Neural progenitor cell (in vitro differentiated cells): ENCODE measurements around the gene KIAA2012. TPM values are rescaled to one million over a fixed set of nuclear protein-coding genes. Genes with fewer than 3 reads are reported as not detected.

ENCODE experiments used
- DNase-seq: peaks from one replicate; pipeline ENCODE4 v3.0.0-alpha.2; 2016; ENCODE audit warnings: low spot score
- H2AFZ ChIP-seq: fragments of 200-600 bp; sonication (generic); replicated peaks from 2 replicates; pipeline ENCODE4 v1.6.1; 2016; ENCODE audit warnings: antibody characterized with exemption
- H3F3A ChIP-seq: fragments of 200-600 bp; sonication (generic); 2 replicates; pipeline ENCODE4 v1.6.1; 2016; ENCODE audit warnings: antibody characterized with exemption, low read depth
- H3K27ac ChIP-seq: fragments of 200-600 bp; sonication (generic); 2 replicates; pipeline ENCODE4 v1.5.1; 2016; ENCODE audit warnings: mild to moderate bottlenecking
- H3K27me3 ChIP-seq: fragments of 200-600 bp; sonication (generic); 2 replicates; pipeline ENCODE4 v1.6.1; 2016; ENCODE audit warnings: mild to moderate bottlenecking, moderate library complexity
- H3K36me3 ChIP-seq: fragments of 200-600 bp; sonication (generic); 2 replicates; pipeline ENCODE4 v1.5.1; 2016
- H3K4me1 ChIP-seq: fragments of 200-600 bp; sonication (generic); 2 replicates; pipeline ENCODE4 v1.6.1; 2016; ENCODE audit warnings: mixed run types
- H3K4me2 ChIP-seq: fragments of 200-600 bp; sonication (generic); 2 replicates; pipeline ENCODE4 v1.6.1; 2016
- H3K4me3 ChIP-seq: fragments of 200-600 bp; sonication (generic); 2 replicates; pipeline ENCODE4 v1.5.1; 2016
- H3K79me2 ChIP-seq: fragments of 200-600 bp; sonication (generic); 2 replicates; pipeline ENCODE4 v1.6.1; 2016; ENCODE audit warnings: low read depth
- H3K9ac ChIP-seq: fragments of 200-600 bp; sonication (generic); 2 replicates; pipeline ENCODE4 v1.6.1; 2016
- H3K9me3 ChIP-seq: fragments of 200-600 bp; sonication (generic); 2 replicates; pipeline ENCODE4 v1.5.1; 2016; ENCODE audit warnings: low read depth
- H4K20me1 ChIP-seq: fragments of 200-600 bp; sonication (generic); 2 replicates; pipeline ENCODE4 v1.6.1; 2016; ENCODE audit warnings: low read depth
- H3K27ac Mint-ChIP-seq: 3 replicates; pipeline ENCODE4 v1.8.0; 2021; ENCODE audit warnings: mixed read lengths
- H3K27me3 Mint-ChIP-seq: 2 replicates; pipeline ENCODE4 v1.8.0; 2022; ENCODE audit warnings: low read depth, mild to moderate bottlenecking, inconsistent platforms, moderate library complexity, mixed read lengths; ENCODE audit not compliant: insufficient read depth
- H3K36me3 Mint-ChIP-seq: 3 replicates; pipeline ENCODE4 v1.8.0; 2021; ENCODE audit warnings: mixed read lengths
- H3K4me1 Mint-ChIP-seq: 3 replicates; pipeline ENCODE4 v1.8.0; 2021; ENCODE audit warnings: mixed read lengths
- H3K4me3 Mint-ChIP-seq: 3 replicates; pipeline ENCODE4 v1.8.0; 2021; ENCODE audit warnings: mild to moderate bottlenecking, moderate library complexity, mixed read lengths
- H3K9me3 Mint-ChIP-seq: 3 replicates; pipeline ENCODE4 v1.8.0; 2020; ENCODE audit warnings: mixed read lengths
- EZH2 ChIP-seq: fragments of 200-600 bp; sonication (generic); IDR thresholded peaks from 2 replicates; pipeline ENCODE4 v1.6.1; 2017; ENCODE audit warnings: antibody characterized with exemption, mild to moderate bottlenecking, moderate library complexity
- EZH2phosphoT487 ChIP-seq: fragments of 200-600 bp; sonication (generic); IDR thresholded peaks from 2 replicates; pipeline ENCODE4 v1.6.1; 2017; ENCODE audit warnings: antibody characterized with exemption
- total RNA-seq: library from RNA; depleted of rRNA; stranded (reverse); fragments of >200 nt; gene quantifications from 2 replicates; pipeline ENCODE4 v1.2.3, GENCODE V29; 2015; ENCODE audit warnings: low replicate concordance
- TF ChIP-seq, protein P1 (sequence below): fragments of 200-600 bp; sonication (generic); IDR thresholded peaks from 2 replicates; pipeline ENCODE4 v1.5.1; 2017; ENCODE audit warnings: antibody characterized with exemption, mild to moderate bottlenecking

KIAA2012 gene
- total RNA-seq, 1 donor from 2014 or later: not detected

- no peaks in the 10 kb centered on the region for H3K36me3 Mint-ChIP-seq
- H3K79me2 ChIP-seq: no peaks in the 10 kb centered on the region
- no peak overlapping the region for H3K4me3 Mint-ChIP-seq
- no peaks in the 10 kb centered on the region for H3K27me3 ChIP-seq
- H3K4me1 ChIP-seq: peaks cover 14% of the 10 kb centered on the region
- no peaks in the 10 kb centered on the region for H3K9me3 ChIP-seq
- no peak for DNase-seq
- peaks cover 16% of the 10 kb centered on the region for H3K9me3 Mint-ChIP-seq
- H2AFZ ChIP-seq: peak overlapping the region; percentile 74
- TF ChIP-seq, protein P1, sequence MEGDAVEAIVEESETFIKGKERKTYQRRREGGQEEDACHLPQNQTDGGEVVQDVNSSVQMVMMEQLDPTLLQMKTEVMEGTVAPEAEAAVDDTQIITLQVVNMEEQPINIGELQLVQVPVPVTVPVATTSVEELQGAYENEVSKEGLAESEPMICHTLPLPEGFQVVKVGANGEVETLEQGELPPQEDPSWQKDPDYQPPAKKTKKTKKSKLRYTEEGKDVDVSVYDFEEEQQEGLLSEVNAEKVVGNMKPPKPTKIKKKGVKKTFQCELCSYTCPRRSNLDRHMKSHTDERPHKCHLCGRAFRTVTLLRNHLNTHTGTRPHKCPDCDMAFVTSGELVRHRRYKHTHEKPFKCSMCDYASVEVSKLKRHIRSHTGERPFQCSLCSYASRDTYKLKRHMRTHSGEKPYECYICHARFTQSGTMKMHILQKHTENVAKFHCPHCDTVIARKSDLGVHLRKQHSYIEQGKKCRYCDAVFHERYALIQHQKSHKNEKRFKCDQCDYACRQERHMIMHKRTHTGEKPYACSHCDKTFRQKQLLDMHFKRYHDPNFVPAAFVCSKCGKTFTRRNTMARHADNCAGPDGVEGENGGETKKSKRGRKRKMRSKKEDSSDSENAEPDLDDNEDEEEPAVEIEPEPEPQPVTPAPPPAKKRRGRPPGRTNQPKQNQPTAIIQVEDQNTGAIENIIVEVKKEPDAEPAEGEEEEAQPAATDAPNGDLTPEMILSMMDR: no peak
- TF ChIP-seq EZH2phosphoT487: no peak
- TF ChIP-seq EZH2: no peak
- H3K27ac ChIP-seq: no peak overlapping the region
- peaks cover 38% of the 10 kb centered on the region for H3K4me1 Mint-ChIP-seq
- H3F3A ChIP-seq: peaks cover 17% of the 10 kb centered on the region
- H3K27ac Mint-ChIP-seq: peak overlapping the region; percentile 79
- no peaks in the 10 kb centered on the region for H3K36me3 ChIP-seq
- H3K27me3 Mint-ChIP-seq: peaks cover 4% of the 10 kb centered on the region
- no peak overlapping the region for H3K4me2 ChIP-seq
- H4K20me1 ChIP-seq: no peaks in the 10 kb centered on the region
- no peak overlapping the region for H3K4me3 ChIP-seq
- no peak overlapping the region for H3K9ac ChIP-seq
These were observed 49.1 kb downstream of the KIAA2012 start for GRCh38 chr2:202122163-202122540.

GRCh38 chr2:202122980-202123720, 50.1 kb downstream of the KIAA2012 start:
- Histone ChIP-seq H2AFZ (peak overlapping the region; percentile 19), H3K9me3 (no peaks in the 10 kb centered on the region), H3F3A (peaks cover 24% of the 10 kb centered on the region), H3K9ac (no peak overlapping the region), H3K27ac (no peak overlapping the region), H3K27me3 (no peaks in the 10 kb centered on the region), H4K20me1 (no peaks in the 10 kb centered on the region), H3K79me2 (no peaks in the 10 kb centered on the region), H3K4me1 (peaks cover 24% of the 10 kb centered on the region), H3K4me3 (no peak overlapping the region), H3K4me2 (peak overlapping the region; percentile 0), H3K36me3 (no peaks in the 10 kb centered on the region)
- peaks cover 4% of the 10 kb centered on the region for H3K27me3 Mint-ChIP-seq
- peak; percentile 35 for DNase-seq
- peaks cover 48% of the 10 kb centered on the region for H3K4me1 Mint-ChIP-seq
- peak overlapping the region; percentile 65 for H3K27ac Mint-ChIP-seq
- TF ChIP-seq EZH2: no peak
- TF ChIP-seq EZH2phosphoT487: no peak
- TF ChIP-seq, protein P1: no peak
- H3K4me3 Mint-ChIP-seq: no peak overlapping the region
- H3K36me3 Mint-ChIP-seq: no peaks in the 10 kb centered on the region
- H3K9me3 Mint-ChIP-seq: peaks cover 14% of the 10 kb centered on the region

DNA sequence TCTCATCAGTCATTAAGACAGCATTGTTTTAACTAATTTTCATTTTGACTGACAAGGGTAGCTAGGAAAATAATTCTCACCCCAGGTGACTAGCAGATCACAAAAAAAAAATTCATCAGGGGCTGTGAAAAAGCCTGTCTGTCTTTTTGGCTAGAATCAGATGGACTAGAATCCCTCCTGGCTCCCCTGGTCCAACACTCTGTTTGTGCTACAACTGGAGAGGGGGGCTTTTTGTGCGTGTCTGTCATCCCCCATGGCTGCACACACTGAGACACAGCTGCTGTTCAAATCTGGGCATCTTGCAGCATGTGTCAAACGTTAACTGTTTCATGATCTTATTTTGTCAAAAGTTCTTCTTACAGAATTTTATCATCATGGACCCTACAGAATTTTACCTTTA, 51.2 kb downstream of the KIAA2012 start:
- H3K9me3 ChIP-seq: no peaks in the 10 kb centered on the region
- H3K79me2 ChIP-seq: no peaks in the 10 kb centered on the region
- no peak for TF ChIP-seq EZH2phosphoT487
- Mint-ChIP-seq H3K36me3 (no peaks in the 10 kb centered on the region), H3K27ac (no peak overlapping the region), H3K9me3 (peaks cover 11% of the 10 kb centered on the region), H3K4me1 (peaks cover 56% of the 10 kb centered on the region), H3K27me3 (peaks cover 5% of the 10 kb centered on the region), H3K4me3 (no peak overlapping the region)
- H4K20me1 ChIP-seq: no peaks in the 10 kb centered on the region
- no peak for DNase-seq
- H3K4me2 ChIP-seq: no peak overlapping the region
- peaks cover 24% of the 10 kb centered on the region for H3F3A ChIP-seq
- peaks cover 30% of the 10 kb centered on the region for H3K4me1 ChIP-seq
- no peak overlapping the region for H3K9ac ChIP-seq
- no peaks in the 10 kb centered on the region for H3K27me3 ChIP-seq
- H2AFZ ChIP-seq: no peak overlapping the region
- H3K4me3 ChIP-seq: no peak overlapping the region
- H3K36me3 ChIP-seq: no peaks in the 10 kb centered on the region
- H3K27ac ChIP-seq: no peak overlapping the region

- Histone ChIP-seq H4K20me1 (no peaks in the 10 kb centered on the region), H3K36me3 (no peaks in the 10 kb centered on the region), H3K4me2 (peak overlapping the region; percentile 36), H3K4me1 (peaks cover 27% of the 10 kb centered on the region), H3K27me3 (no peaks in the 10 kb centered on the region), H3K4me3 (no peak overlapping the region), H3F3A (peaks cover 21% of the 10 kb centered on the region), H2AFZ (no peak overlapping the region), H3K9ac (no peak overlapping the region), H3K9me3 (no peaks in the 10 kb centered on the region), H3K27ac (no peak overlapping the region), H3K79me2 (no peaks in the 10 kb centered on the region)
- peak; percentile 32 for DNase-seq
- Mint-ChIP-seq H3K9me3 (no peaks in the 10 kb centered on the region), H3K4me3 (peak overlapping the region; percentile 22), H3K27me3 (peaks cover 2% of the 10 kb centered on the region), H3K4me1 (peaks cover 51% of the 10 kb centered on the region), H3K27ac (peak overlapping the region; percentile 94), H3K36me3 (no peaks in the 10 kb centered on the region)
- TF ChIP-seq EZH2: no peak
- TF ChIP-seq, protein P1: no peak
- TF ChIP-seq EZH2phosphoT487: no peak
These were observed 54.8 kb downstream of the KIAA2012 start for GRCh38 chr2:202127687-202128331.
